ENCODE results near the gene TMEM8B.
"Not testable (repeated sequence)": the region's sequence is repeated elsewhere in the genome, so short reads cannot be mapped to it uniquely, and the experiment has no call there.

The TMEM8B gene

GRCh38 chr9:35869621-35870216 is 40.7 kb downstream of the TMEM8B start:
- no peak for FAIRE-seq

GRCh38 chr9:35870351-35870923 is 41.4 kb downstream of the TMEM8B start, which contains the start of gene OR13J1:
TSS of gene OR13J1 (minus strand) at chr9:35870401. CDS start at chr9:35870401, 0 bp downstream.
- FAIRE-seq = no peak

- FAIRE-seq = no peak
Observed at GRCh38 chr9:35871545-35871944, 42.5 kb downstream of the TMEM8B start.

GRCh38 chr9:35872505-35872904 is 43.5 kb downstream of the TMEM8B start:
- no peak for FAIRE-seq

GRCh38 chr9:35882263-35882848 is 53.3 kb downstream of the TMEM8B start:
- peak; percentile 95 for FAIRE-seq

- no peak for FAIRE-seq
Observed at GRCh38 chr9:35882996-35883395, 54.0 kb downstream of the TMEM8B start.

- not testable (repeated sequence) for FAIRE-seq
Observed at GRCh38 chr9:35884908-35885307, 55.9 kb downstream of the TMEM8B start.

GRCh38 chr9:35891646-35892045 is 62.6 kb downstream of the TMEM8B start:
- no peak for FAIRE-seq

- no peak for FAIRE-seq
Observed at GRCh38 chr9:35892051-35892450, 63.0 kb downstream of the TMEM8B start.

- FAIRE-seq = peak; percentile 23
Observed at GRCh38 chr9:35896570-35896969, 67.5 kb downstream of the TMEM8B start.

GRCh38 chr9:35897376-35898099 is 68.5 kb downstream of the TMEM8B start:
- FAIRE-seq = not testable (repeated sequence)

GRCh38 chr9:35898337-35898736 is 69.3 kb downstream of the TMEM8B start:
- FAIRE-seq = no peak

GRCh38 chr9:35899021-35899420 is 70.0 kb downstream of the TMEM8B start:
- FAIRE-seq = no peak

GRCh38 chr9:35903049-35903448 is 74.0 kb downstream of the TMEM8B start:
- FAIRE-seq = peak; percentile 70

- no peak for FAIRE-seq
Observed at GRCh38 chr9:35904338-35904737, 75.3 kb downstream of the TMEM8B start.

GRCh38 chr9:35905051-35905781 is 76.2 kb downstream of the TMEM8B start:
- FAIRE-seq = no peak

- FAIRE-seq = peak; percentile 15
Observed at GRCh38 chr9:35905912-35906679, 77.1 kb downstream of the TMEM8B start, which contains the start of gene HRCT1. TSS of gene HRCT1 (plus strand) at chr9:35906202. CDS start at chr9:35906288, 86 bp downstream.

GRCh38 chr9:35906923-35907699 is 78.1 kb downstream of the TMEM8B start:
- FAIRE-seq = no peak

GRCh38 chr9:35907711-35908503 is 78.9 kb downstream of the TMEM8B start:
- FAIRE-seq = no peak

- no peak for FAIRE-seq
Observed at GRCh38 chr9:35908504-35909125, 79.6 kb downstream of the TMEM8B start.

Data from endometrium (tissue), 2 donors.